ENCODE results near the gene AGGF1.
A peak's percentile ranks its signal among the peaks of the same experiment; 100 is the strongest.

AGGF1 gene, protein sequence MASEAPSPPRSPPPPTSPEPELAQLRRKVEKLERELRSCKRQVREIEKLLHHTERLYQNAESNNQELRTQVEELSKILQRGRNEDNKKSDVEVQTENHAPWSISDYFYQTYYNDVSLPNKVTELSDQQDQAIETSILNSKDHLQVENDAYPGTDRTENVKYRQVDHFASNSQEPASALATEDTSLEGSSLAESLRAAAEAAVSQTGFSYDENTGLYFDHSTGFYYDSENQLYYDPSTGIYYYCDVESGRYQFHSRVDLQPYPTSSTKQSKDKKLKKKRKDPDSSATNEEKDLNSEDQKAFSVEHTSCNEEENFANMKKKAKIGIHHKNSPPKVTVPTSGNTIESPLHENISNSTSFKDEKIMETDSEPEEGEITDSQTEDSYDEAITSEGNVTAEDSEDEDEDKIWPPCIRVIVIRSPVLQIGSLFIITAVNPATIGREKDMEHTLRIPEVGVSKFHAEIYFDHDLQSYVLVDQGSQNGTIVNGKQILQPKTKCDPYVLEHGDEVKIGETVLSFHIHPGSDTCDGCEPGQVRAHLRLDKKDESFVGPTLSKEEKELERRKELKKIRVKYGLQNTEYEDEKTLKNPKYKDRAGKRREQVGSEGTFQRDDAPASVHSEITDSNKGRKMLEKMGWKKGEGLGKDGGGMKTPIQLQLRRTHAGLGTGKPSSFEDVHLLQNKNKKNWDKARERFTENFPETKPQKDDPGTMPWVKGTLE

DNA sequence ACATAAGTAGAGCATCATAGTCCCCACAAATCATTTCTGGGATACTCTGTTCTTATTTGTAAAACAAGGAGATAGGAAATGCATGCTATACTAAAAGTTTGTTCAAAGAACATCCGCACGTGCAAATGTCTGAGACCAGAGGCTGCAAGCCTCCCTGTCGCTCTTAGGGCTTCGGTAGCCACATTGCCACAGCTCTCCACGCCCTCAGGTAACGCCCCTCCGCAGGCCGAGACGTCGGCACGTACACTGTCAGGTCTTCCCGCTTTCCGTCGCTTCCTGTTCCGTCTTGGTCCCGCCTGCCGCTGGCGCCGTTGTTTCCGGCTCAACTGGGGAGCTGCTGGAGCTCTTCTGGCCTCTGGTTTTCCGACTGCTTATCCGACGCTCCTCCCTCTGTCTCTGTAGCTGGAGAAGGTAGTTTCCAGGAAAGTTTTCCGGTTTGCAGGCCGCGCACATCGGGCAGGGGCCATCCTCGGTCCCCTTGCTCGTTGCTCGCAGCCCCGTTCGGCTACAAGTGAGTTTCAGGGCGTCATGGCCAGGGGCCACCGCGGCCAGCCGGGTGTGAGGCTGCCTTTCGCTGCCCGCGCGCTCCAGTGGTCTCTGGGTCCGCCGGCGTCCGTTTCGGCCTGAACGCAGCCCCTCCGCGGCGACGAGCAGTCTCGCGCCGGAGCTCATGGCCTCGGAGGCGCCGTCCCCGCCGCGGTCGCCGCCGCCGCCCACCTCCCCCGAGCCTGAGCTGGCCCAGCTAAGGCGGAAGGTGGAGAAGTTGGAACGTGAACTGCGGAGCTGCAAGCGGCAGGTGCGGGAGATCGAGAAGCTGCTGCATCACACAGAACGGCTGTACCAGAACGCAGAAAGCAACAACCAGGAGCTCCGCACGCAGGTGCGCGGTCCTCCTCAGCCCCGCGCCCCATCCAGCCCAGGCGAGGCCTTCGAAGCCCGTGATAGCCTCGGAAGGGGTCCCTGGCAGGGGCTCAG, at the start of gene AGGF1:
Gene AGGF1 (plus strand): TSS at position 308 of the 975 bp plus-strand sequence. CDS start 363 bp downstream, at position 671.
- DNase-seq (ENCODE audit: low spot score) (peak; percentile 94), ATAC-seq (ENCODE audit: low read depth) (peak; percentile 99)
- peak within 1 kb of the TSS; percentile 68 for H3K27ac ChIP-seq (ENCODE audit: poor library complexity, severe bottlenecking)
- TF ChIP-seq, protein P1, sequence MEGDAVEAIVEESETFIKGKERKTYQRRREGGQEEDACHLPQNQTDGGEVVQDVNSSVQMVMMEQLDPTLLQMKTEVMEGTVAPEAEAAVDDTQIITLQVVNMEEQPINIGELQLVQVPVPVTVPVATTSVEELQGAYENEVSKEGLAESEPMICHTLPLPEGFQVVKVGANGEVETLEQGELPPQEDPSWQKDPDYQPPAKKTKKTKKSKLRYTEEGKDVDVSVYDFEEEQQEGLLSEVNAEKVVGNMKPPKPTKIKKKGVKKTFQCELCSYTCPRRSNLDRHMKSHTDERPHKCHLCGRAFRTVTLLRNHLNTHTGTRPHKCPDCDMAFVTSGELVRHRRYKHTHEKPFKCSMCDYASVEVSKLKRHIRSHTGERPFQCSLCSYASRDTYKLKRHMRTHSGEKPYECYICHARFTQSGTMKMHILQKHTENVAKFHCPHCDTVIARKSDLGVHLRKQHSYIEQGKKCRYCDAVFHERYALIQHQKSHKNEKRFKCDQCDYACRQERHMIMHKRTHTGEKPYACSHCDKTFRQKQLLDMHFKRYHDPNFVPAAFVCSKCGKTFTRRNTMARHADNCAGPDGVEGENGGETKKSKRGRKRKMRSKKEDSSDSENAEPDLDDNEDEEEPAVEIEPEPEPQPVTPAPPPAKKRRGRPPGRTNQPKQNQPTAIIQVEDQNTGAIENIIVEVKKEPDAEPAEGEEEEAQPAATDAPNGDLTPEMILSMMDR (IDR thresholded peaks at IDR 0.05; ENCODE audit: poor library complexity, severe bottlenecking) = no peak
- H3K4me3 ChIP-seq (ENCODE audit: severe bottlenecking) = peak within 1 kb of the TSS; percentile 90
- no peaks in the 10 kb centered on the region for H3K27me3 ChIP-seq (ENCODE audit: insufficient read depth, poor library complexity, severe bottlenecking)
- H3K36me3 ChIP-seq (ENCODE audit: low read depth) = peaks cover 16% of the 10 kb centered on the region
- peaks cover 10% of the 10 kb centered on the region for H3K4me1 ChIP-seq (ENCODE audit: insufficient read depth, poor library complexity, severe bottlenecking)
- no peaks in the 10 kb centered on the region for H3K9me3 ChIP-seq (ENCODE audit: severe bottlenecking)

DNA sequence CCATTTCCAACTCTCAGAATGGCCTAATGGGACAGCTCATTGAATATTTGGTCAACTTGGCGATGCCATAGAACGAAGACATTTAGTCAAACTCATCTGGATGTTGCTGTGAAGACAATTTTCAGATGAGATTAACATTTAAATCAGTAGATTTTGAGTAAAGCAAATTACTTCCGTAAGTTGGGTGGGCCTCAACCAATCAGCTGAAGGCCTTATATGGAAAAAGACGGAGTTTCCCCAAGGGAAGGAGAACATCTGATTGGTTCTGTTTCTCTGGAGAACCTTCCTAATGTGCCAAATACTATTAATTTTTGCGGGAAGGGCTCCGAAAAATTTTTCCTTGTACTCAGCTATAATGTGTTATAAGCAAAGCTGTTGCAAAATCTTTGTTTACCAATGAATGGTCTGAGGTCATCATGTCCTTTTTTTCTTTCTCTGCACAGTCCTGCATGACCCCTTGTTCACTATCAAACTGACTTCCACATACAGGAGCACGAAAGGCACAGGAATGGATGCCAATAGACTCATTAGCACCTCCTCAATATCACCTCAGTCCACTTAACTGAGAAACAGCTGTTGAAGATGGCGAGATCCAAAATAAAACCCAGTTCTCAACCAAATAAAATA, 49.6 kb upstream of the AGGF1 start:
- ATAC-seq (ENCODE audit: low read depth) = no peak
- Histone ChIP-seq H3K36me3 (ENCODE audit: low read depth) (no peaks in the 10 kb centered on the region), H3K27ac (ENCODE audit: poor library complexity, severe bottlenecking) (no peak overlapping the region)

DNA sequence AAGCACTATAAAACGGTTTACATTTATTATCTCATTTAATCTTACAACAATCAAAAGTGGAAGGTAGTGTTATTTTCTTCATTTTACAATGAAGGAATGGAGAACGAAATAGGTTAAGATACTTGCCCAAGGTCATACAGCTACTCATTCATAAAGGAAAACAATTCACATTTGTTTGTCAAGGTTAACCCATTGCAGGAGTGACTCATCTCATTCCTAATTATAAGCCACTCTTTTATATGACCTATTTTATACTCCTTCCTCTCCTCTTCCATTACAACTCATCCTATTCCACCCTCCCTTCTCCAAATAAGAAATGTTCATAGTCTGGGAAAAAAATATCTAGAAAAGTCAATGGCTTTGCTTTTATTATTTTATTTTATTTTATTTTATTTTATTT, 47.8 kb upstream of the AGGF1 start:
- no peaks in the 10 kb centered on the region for H3K36me3 ChIP-seq (ENCODE audit: low read depth)
- DNase-seq (ENCODE audit: low spot score) = no peak
- no peaks in the 10 kb centered on the region for H3K27me3 ChIP-seq (ENCODE audit: insufficient read depth, poor library complexity, severe bottlenecking)
- TF ChIP-seq, protein P1 (IDR thresholded peaks at IDR 0.05; ENCODE audit: poor library complexity, severe bottlenecking) = no peak
- no peaks in the 10 kb centered on the region for H3K4me1 ChIP-seq (ENCODE audit: insufficient read depth, poor library complexity, severe bottlenecking)
- H3K4me3 ChIP-seq (ENCODE audit: severe bottlenecking) = no peak overlapping the region
- no peak for ATAC-seq (ENCODE audit: low read depth)
- H3K9me3 ChIP-seq (ENCODE audit: severe bottlenecking) = no peaks in the 10 kb centered on the region
- no peak overlapping the region for H3K27ac ChIP-seq (ENCODE audit: poor library complexity, severe bottlenecking)

More for the DNA sequence above, 49.6 kb upstream of the AGGF1 start:
- Histone ChIP-seq H3K27me3 (ENCODE audit: insufficient read depth, poor library complexity, severe bottlenecking) (no peaks in the 10 kb centered on the region), H3K9me3 (ENCODE audit: severe bottlenecking) (no peaks in the 10 kb centered on the region), H3K4me3 (ENCODE audit: severe bottlenecking) (no peak overlapping the region), H3K4me1 (ENCODE audit: insufficient read depth, poor library complexity, severe bottlenecking) (no peaks in the 10 kb centered on the region)
- TF ChIP-seq, protein P1 (IDR thresholded peaks at IDR 0.05; ENCODE audit: poor library complexity, severe bottlenecking) = no peak
- DNase-seq (ENCODE audit: low spot score) = no peak

DNA sequence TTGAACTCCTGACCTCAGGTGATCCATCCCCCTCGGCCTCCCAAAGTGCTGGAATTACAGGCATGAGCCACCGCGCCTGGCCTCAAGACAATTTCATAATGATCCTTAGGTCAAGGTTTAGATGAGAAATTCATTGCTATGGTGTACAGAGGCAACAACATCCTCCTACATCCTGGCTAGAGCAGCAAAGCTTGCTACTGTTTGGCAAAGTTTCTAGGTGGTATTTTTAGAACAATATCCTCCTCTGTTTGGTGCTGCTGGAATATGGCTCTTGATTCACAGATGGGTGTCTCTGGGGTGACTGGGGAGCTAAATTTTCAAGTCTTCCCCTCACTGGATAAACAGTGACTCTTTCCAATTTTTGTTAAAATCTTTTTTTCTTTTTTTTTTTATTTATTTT, 46.7 kb upstream of the AGGF1 start:
- DNase-seq (ENCODE audit: low spot score) = no peak
- Histone ChIP-seq H3K27me3 (ENCODE audit: insufficient read depth, poor library complexity, severe bottlenecking) (no peaks in the 10 kb centered on the region), H3K4me3 (ENCODE audit: severe bottlenecking) (no peak overlapping the region), H3K36me3 (ENCODE audit: low read depth) (no peaks in the 10 kb centered on the region), H3K9me3 (ENCODE audit: severe bottlenecking) (no peaks in the 10 kb centered on the region), H3K4me1 (ENCODE audit: insufficient read depth, poor library complexity, severe bottlenecking) (no peaks in the 10 kb centered on the region), H3K27ac (ENCODE audit: poor library complexity, severe bottlenecking) (no peak overlapping the region)
- no peak for ATAC-seq (ENCODE audit: low read depth)
- TF ChIP-seq, protein P1 (IDR thresholded peaks at IDR 0.05; ENCODE audit: poor library complexity, severe bottlenecking) = no peak

Measured in RWPE2 (cell line).